ENCODE results near the gene SCFD2. TPM values are rescaled to one million over a fixed set of nuclear protein-coding genes. Genes with fewer than 3 reads are reported as not detected.
"Not testable (repeated sequence)": the region's sequence is repeated elsewhere in the genome, so short reads cannot be mapped to it uniquely, and the experiment has no call there.

The SCFD2 gene
- polyA plus RNA-seq, 3 donors: 12.8 to 14.7 (median 14.5) TPM

DNA sequence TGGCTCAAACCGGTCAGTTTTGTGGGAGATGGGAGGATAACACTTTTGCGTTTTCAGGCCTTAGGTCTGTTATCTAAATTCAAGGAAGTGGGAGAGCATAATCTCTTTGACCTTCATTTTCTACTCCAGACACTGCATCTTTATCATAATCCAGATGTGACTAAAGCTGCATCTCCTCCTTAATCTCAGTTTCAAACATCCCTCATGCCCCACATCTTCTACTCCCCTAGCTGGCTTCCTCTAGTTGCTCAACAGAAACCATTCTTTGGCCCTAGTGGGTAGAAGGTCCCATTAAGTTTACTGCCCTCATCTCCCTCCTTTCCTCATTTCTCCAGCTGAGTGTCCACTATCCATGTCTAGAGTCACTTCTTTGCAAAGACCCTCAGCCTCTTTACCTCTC, 522.5 kb downstream of the SCFD2 start:
- DNase-seq (ENCODE audit: low read depth in 3 of 3, low spot score in 2 of 3): no peak

DNA sequence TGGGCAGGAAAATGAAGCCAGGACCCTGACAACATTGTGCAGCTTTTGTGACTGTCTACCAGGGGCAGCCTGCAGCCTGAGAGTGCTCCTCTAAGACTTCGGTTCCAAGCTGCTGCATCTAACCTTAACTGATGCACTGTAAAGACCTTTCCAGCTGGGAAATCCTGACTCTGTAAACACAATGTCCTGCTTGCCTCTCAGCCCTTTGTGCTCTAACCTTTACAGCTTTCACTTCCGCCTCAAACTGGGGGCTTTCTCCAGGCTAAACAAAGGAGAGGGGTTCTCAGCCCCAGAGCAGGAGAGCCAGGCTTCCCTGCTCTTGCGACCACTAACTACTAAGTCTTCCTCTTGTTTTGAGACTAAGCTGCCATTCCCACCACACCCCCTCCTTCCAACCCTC, 523.1 kb downstream of the SCFD2 start:
- DNase-seq (ENCODE audit: low read depth in 3 of 3, low spot score in 2 of 3): no peak

DNA sequence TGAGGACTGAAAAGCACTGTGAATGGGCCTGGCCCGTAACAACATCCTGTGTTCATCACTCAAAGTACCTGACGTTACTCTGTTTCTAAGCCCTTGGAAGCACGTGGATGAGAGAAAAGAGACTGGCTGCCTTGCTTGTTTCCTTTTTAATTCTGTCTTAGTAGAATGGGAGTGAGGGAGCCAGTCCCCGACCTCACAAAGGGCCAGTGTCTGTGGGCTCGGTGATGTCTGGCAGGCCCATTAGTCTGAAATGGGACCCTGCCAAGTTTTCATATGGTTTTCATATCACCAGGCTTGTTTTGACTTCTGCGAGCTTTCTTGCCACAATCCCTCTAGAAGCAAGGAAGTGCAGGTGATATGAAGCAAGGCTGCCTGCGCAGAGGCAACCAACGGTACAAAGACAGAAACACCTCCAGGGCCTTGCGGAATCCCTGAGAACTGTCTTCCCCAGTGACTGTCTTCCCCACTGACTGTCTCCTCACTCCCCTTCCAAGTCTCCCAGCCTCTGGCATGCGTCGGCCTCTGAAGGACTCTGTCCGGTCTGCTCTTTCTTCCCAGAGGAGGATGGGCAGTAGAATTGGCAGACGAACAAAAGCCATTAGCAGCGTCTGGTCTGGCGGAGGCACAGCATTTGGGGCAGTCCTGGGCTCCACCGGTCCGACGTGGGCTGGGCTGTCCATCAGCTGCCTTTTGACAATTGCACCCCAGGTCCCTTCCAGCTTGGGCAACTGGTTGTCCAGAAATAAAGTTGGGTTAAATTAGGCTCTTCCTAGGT, 524.0 kb downstream of the SCFD2 start:
- DNase-seq (ENCODE audit: low read depth in 3 of 3, low spot score in 2 of 3): no peak

DNA sequence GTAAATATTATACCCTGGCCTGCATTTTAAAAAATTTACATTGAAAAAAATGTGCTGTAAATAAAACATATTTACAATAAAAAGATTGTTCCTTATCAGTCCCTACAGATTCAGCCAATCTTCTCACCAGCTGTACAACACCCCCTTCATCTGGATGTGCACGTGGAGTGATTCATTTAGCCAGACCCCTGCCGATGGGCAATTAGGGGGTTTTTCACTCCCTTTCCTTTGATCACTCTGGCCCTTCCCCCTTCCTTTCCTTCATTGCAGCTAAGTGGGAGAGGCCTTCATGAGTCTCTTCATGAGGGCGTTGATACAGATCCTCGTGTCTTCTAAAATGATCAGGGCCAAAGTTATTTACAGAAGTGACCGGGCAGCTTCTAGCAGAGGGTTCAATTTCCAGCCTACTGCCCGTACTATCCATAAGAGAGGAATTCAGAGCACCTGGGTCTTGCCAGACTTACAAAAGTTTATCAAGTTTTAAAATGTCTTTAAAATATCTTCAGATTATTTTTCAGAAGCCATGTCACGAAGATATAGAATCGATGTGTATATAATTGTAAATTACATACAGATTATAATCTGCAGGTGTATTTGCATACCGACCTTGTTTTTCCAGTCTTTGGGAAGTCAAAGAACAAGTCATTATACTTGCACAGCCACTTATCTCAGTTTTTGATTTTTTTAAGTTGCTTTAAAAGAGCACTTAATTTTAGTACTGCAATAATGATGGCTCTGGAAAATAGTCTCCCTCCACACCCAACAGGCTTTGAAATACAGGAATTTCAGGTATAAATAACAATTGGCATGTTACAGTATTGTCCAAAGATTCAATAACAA, 525.1 kb downstream of the SCFD2 start:
- DNase-seq (ENCODE audit: low read depth in 3 of 3, low spot score in 2 of 3): no peak

DNA sequence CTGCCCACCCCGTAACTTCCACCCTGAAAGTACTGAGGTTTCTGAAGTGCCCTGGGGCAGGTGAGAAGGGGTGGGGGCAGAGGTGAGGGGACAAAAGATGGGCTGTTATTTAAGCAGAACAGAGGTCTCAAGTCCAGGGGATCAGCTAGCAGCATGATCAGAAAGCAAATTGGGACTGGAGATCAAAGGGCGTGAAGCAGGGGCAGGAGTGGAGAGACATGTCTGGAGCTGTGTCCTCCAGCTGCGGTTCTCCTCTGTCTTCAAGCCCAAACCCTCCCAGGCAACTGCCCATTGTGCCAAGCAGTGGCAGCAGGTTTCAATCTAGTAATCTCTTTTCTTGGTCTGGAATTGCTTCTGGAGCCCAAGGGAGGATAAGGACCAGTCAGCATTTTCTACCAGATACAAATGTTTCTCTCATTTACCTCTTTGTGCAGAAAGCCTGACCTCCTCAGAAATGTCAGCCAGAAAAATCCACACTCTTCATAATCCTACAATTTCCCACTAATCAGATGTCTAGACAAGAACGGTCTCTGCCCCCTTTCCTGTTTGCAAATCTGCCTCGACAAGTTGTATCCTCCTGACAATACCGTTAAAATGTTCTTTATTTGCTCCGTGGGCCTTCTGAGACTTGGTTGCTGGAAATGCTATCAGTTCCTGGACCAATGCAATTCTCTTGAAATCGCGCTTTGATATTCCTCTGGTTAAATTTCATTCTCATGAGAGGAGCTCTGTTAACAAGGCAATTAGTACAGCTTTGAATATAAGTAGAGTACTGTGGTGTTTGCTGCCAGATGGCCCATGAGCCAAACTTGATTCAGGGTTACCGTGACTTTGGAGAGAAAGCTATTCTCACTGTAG, 526.9 kb downstream of the SCFD2 start:
- no peak for DNase-seq (ENCODE audit: low read depth in 3 of 3, low spot score in 2 of 3)

DNA sequence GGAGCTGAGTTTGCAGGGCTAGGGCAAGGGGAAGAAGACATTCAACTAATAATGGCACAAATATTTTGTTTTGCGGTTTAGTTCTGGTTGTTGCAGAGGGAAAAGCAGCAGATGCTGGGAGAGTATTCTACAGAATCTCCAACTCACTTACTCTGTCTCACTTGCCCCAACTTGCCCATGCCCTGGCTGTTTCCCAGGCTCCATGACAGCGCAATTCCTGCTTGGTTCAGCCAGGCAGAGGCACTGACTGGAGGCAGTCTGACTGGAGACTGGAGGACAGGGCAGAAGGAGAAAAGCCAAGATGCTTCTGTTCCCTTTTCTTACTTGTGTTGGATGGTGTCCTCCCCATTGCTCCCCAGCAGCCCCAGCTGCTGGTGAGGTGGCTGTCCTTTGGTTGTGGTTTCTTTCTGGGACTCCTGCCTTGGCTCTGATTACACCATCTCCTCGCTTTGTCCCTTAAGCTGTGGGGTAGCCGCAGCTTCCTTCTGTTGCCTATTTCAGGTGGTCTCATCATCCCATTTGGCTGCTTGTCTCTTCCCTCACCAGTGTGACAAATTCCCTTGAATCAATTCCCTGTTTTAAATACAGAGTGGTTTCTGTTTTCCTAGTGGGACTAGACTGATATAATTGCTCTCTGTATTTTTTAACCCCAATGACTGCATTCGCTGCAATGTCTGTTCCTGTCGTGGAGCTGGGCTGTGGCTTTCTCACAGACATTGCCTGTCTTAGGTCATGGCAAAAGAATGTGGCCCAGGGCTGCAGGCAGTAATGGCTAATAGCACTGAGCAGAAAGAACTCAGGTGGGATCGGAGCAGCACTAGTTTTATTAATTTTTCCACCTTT, 527.9 kb downstream of the SCFD2 start:
- DNase-seq (ENCODE audit: low read depth in 3 of 3, low spot score in 2 of 3): no peak

DNA sequence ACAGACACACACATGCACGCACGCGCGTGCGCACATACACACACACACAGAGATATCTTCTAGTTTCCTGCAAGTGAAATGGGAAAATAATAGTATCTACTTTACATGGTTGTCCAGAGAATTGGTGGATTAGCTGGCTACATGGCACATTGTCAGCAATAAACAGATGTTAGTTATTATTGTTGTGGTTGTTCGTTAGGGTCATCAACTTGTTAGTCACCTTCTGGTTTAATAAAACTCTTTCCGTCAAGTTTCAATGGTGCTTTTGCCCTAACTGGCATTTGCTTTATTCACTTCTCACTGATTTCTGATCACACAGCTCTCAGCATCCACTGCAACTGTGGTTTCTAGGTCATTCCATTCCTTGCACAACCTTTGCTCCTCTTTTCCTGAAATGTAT, 529.2 kb downstream of the SCFD2 start:
- DNase-seq (ENCODE audit: low read depth in 3 of 3, low spot score in 2 of 3): no peak

DNA sequence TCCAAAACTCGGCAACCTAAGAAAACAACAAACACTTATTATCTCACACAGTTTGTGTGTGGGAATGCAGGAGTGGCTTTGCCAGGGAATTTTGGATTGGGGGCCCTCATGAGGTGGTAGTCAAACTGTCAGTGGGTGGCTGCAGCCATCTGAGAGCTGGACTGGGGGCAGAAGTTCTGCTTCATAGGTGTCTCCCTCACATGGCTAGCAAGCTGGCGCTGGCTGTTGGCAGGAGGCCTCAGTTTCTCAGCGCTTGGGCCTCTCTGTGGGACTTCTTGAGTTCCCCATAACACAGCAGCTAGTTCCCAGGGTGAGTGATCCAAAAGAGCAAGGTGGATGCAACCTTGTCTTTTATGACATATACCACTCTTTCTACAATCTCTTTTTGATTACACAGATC, 529.7 kb downstream of the SCFD2 start:
- DNase-seq (ENCODE audit: low read depth in 3 of 3, low spot score in 2 of 3): no peak

DNA sequence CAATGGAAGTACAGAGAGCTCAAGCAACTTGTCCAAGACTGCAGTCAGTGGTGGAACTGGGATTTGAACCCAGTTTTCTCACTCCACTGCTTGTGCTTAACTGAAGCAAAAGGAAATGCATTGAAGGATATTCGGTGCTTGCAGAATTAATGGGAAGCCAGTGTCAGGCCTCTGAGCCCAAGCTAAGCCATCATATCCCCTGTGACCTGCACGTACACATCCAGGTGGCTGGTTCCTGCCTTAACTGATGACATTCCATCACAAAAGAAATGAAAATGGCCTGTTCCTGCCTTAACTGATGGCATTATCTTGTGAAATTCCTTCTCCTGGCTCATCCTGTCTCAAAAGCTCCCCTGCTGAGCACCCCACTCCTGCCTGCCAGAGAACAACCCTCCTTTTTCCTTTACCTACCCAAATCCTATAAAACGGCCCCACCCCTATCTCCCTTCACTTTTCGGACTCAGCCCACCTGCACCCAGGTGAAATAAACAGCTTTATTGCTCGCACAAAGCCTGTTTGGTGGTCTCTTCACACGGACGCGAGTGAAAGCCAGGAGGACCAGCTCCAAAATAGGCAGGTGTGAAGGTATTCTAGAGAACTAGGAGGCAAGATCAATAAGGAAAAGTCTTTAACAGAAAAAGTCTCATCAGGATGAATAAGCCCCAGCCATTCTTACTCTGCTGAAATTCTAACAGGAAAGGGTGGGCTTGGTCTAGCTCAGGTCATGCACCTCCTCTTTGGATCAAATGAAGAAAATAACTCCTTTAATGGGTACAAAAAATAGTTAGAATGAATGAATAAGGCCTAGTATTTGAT, 531.0 kb downstream of the SCFD2 start:
- DNase-seq (ENCODE audit: low read depth in 3 of 3, low spot score in 2 of 3): not testable (repeated sequence)

- DNase-seq (ENCODE audit: low read depth in 3 of 3, low spot score in 2 of 3): no peak
Observed at GRCh38 chr4:52833941-52834525, 531.8 kb downstream of the SCFD2 start.

DNA sequence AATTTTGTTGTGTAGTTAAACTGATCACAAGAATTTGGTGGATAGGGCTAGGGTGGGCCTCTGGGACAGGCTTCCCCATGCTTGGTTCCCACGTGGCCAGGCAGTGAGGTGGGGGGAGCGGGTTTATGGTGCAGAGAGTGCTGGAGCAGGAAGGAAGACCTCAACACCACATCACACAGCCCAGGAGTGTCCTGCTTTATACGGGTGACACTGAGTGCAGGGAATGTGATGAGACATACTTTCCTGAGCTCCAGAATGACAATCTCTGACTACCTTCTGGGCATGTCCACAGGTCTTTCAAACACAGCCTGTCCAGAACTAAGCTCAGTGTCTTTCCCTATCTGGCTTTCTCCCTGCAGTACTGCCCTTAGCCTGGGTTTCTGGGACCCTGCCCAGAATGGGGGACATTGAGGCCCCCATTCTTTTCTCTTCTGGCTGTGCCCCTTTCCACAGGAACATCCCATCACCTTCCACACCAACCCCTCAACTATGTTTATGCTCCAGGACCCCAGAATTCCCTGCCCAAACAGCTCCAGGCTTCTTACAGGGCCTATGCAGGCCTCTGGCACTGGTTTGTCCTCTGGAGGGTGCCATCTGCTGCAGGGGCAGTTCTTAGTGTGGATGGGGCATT, 540.3 kb downstream of the SCFD2 start:
- no peak for DNase-seq (ENCODE audit: low read depth in 3 of 3, low spot score in 2 of 3)

DNA sequence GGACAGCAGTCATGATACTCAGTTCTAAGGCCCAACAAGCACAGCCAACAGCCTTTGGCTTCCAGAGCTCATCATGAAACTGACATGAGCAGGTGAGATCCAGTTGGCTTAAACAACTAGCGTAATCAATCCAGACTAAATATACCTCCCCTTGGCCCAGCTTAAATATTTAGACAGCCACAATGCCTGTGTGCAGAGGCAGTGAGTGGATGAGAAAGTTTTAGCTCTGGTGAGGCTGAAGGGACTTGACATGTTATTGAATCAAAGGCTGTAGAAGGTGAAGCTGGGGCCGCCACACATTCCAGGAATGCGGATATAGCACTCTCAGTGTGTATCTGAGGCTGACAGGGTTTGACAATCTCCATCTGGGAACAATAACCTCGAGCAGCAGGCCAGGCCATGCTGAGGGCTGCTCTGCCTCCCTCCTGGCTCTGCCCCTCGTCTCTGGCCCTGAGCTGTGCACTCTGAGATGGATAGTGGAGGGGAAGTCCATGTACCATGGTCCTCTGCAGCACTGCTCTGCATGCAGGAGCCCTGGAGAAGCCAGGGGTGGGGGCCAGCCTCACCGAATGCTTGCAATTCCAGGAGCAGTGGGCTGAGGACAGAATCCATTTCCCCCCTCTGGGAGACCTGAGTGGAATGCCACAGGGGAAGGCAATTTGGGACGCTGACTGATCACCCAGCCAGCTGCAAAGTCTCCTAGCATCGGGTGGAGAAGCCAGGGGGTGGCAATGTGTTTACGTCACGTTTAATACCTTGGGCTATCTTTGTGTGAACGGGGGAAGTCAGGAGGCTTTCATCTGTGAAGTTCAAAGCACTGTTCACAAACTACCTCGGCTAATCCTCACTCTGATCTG, 541.0 kb downstream of the SCFD2 start:
- DNase-seq (ENCODE audit: low read depth in 3 of 3, low spot score in 2 of 3): peak; percentile 66 to 77 (median 67)

- DNase-seq (ENCODE audit: low read depth in 3 of 3, low spot score in 2 of 3): no peak
Observed at GRCh38 chr4:52824270-52824602, 541.6 kb downstream of the SCFD2 start.

- no peak for DNase-seq (ENCODE audit: low read depth in 3 of 3, low spot score in 2 of 3)
Observed at GRCh38 chr4:52823702-52824092, 542.2 kb downstream of the SCFD2 start.
